Pons (tissue), 1 donor: Measurements from ENCODE around the gene NFIA.
A peak's percentile ranks its signal among the peaks of the same experiment; 100 is the strongest.

Experiments used
- DNase-seq: peaks from one replicate; pipeline ENCODE4 v3.0.0-alpha.2; 2016; ENCODE audit warnings: low spot score

Gene NFIA

GRCh38 chr1:61183471-61184039 is 101.2 kb downstream of the NFIA start:
- DNase-seq = peak; percentile 82

- peak; percentile 96 for DNase-seq
These were observed 101.8 kb downstream of the NFIA start for GRCh38 chr1:61184040-61184713.

GRCh38 chr1:61184714-61185106 is 102.3 kb downstream of the NFIA start:
- no peak for DNase-seq

GRCh38 chr1:61186753-61187152 is 104.4 kb downstream of the NFIA start:
- DNase-seq = no peak

GRCh38 chr1:61187352-61188086 is 105.2 kb downstream of the NFIA start:
- DNase-seq = peak; percentile 65

- DNase-seq = no peak
These were observed 107.8 kb downstream of the NFIA start for GRCh38 chr1:61190153-61190552.

- no peak for DNase-seq
These were observed 108.5 kb downstream of the NFIA start for GRCh38 chr1:61190618-61191432.

GRCh38 chr1:61191433-61191720 is 109.0 kb downstream of the NFIA start:
- DNase-seq = no peak

GRCh38 chr1:61192663-61193330 is 110.4 kb downstream of the NFIA start:
- DNase-seq = no peak

- no peak for DNase-seq
These were observed 111.4 kb downstream of the NFIA start for GRCh38 chr1:61193808-61194207.

GRCh38 chr1:61198554-61198953 is 116.2 kb downstream of the NFIA start:
- DNase-seq = no peak

- DNase-seq = no peak
These were observed 118.7 kb downstream of the NFIA start for GRCh38 chr1:61201035-61201434.

- DNase-seq = no peak
These were observed 120.7 kb downstream of the NFIA start for GRCh38 chr1:61202854-61203598.

- no peak for DNase-seq
These were observed 122.2 kb downstream of the NFIA start for GRCh38 chr1:61204528-61204927.

GRCh38 chr1:61207416-61207815 is 125.1 kb downstream of the NFIA start:
- DNase-seq = peak; percentile 39

- no peak for DNase-seq
These were observed 125.8 kb downstream of the NFIA start for GRCh38 chr1:61208172-61208571.

GRCh38 chr1:61208831-61209230 is 126.5 kb downstream of the NFIA start:
- DNase-seq = no peak

- DNase-seq = no peak
These were observed 128.2 kb downstream of the NFIA start for GRCh38 chr1:61210435-61211154.

GRCh38 chr1:61213245-61214011 is 131.1 kb downstream of the NFIA start:
- DNase-seq = no peak

- DNase-seq = no peak
These were observed 132.8 kb downstream of the NFIA start for GRCh38 chr1:61215119-61215518.
